Endodermal cell (in vitro differentiated cells): ENCODE measurements around the gene PELI2. TPM values are rescaled to one million over a fixed set of nuclear protein-coding genes. Genes with fewer than 3 reads are reported as not detected.

ENCODE experiments used
- DNase-seq: peaks from one replicate; pipeline ENCODE4 v3.0.0-alpha.2; 2017
- H3K27ac ChIP-seq: 2 replicates; pipeline ENCODE4 v1.5.1; 2013; ENCODE audit warnings: mild to moderate bottlenecking, low read depth, low read length, moderate library complexity
- H3K27me3 ChIP-seq: 2 replicates; pipeline ENCODE4 v1.6.1; 2013; ENCODE audit warnings: mild to moderate bottlenecking, low read length, moderate library complexity; ENCODE audit not compliant: insufficient read depth, control insufficient read depth, poor library complexity, severe bottlenecking
- H3K36me3 ChIP-seq: 2 replicates; pipeline ENCODE4 v1.7.0; 2013; ENCODE audit warnings: mild to moderate bottlenecking, low read length, moderate library complexity; ENCODE audit not compliant: control insufficient read depth, insufficient read depth
- H3K4me1 ChIP-seq: one replicate; pipeline ENCODE4 v1.7.0; 2013; ENCODE audit warnings: low read length; ENCODE audit not compliant: control insufficient read depth, insufficient read depth
- H3K4me3 ChIP-seq: 2 replicates; pipeline ENCODE4 v1.5.1; 2013; ENCODE audit warnings: mild to moderate bottlenecking, low read length, moderate library complexity
- H3K9ac ChIP-seq: 2 replicates; pipeline ENCODE4 v1.6.1; 2013; ENCODE audit warnings: mild to moderate bottlenecking, low read length, moderate library complexity; ENCODE audit not compliant: poor library complexity, severe bottlenecking; ENCODE audit errors: extremely low read depth
- H3K9me3 ChIP-seq: 2 replicates; pipeline ENCODE4 v1.6.1; 2013; ENCODE audit warnings: mild to moderate bottlenecking, low read length, moderate library complexity; ENCODE audit not compliant: control insufficient read depth
- H3K27ac Mint-ChIP-seq: 2 replicates; pipeline ENCODE4 v1.8.0; 2020; ENCODE audit warnings: mixed read lengths
- H3K27me3 Mint-ChIP-seq: 2 replicates; pipeline ENCODE4 v1.8.0; 2021; ENCODE audit warnings: mild to moderate bottlenecking, mixed read lengths; ENCODE audit not compliant: insufficient read depth
- H3K36me3 Mint-ChIP-seq: 2 replicates; pipeline ENCODE4 v1.8.0; 2020; ENCODE audit warnings: low read depth, mixed read lengths
- H3K4me1 Mint-ChIP-seq: 2 replicates; pipeline ENCODE4 v1.8.0; 2020; ENCODE audit warnings: mixed read lengths
- H3K4me3 Mint-ChIP-seq: 2 replicates; pipeline ENCODE4 v1.8.0; 2020; ENCODE audit warnings: mild to moderate bottlenecking, moderate library complexity, mixed read lengths
- H3K9me3 Mint-ChIP-seq: 2 replicates; pipeline ENCODE4 v1.8.0; 2020; ENCODE audit warnings: mild to moderate bottlenecking, mixed read lengths
- CTCF ChIP-seq: fragments of 200-600 bp; sonication (generic); conservative IDR thresholded peaks from 2 replicates; pipeline ENCODE4 v1.5.0; 2021; ENCODE audit warnings: antibody characterized with exemption, mild to moderate bottlenecking
- whole genome bisulfite sequencing, 2 experiments: methylation state at CpG; one replicate each; pipeline versions ENCODE4 v1.1.5 to v1.1.7; 2013; ENCODE audit warnings: missing lambda C conversion rate in 2 of 2, mixed read lengths in 1 of 2; ENCODE audit not compliant: insufficient coverage in 1 of 2, insufficient read length in 1 of 2; 5-methylcytosine and 5-hydroxymethylcytosine counted together
- total RNA-seq, 2 donors: library from RNA; stranded (reverse); fragmentation: NEBNext Ultra II Directional in 1 of 2; extraction: Animal tissue kit (Norgen Biotek cat#: 25700) in 1 of 2; gene quantifications; 2 replicates in 1 of 2; 3 replicates in 1 of 2; pipeline ENCODE4 v1.2.1, GENCODE V29; 2021

Gene PELI2
- total RNA-seq, 2 donors from 2014 or later = 5.9 to 8.1 TPM

DNA sequence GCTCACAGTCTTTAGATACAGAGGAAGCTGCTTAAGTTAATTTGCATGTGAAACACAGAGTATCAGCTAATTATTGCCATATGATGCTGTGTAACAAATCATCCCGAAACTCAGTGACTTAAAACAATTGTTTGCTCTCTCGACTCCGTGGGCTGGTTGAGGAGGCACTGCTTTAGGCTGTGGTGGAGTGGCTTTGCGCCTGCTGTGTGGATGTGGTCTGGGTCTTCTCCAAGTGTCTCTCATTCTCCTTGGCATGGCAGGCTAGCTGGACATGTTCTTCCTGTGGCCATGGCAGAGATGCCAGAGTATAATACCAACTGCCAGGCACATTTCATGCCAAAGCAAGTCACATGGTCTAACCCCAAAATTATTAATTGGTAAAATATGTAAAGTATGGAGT lies 40.9 kb downstream of the PELI2 start:
- no peak overlapping the region for H3K27ac ChIP-seq
- Mint-ChIP-seq H3K9me3 (peaks cover 12% of the 10 kb centered on the region), H3K36me3 (no peaks in the 10 kb centered on the region), H3K4me1 (peaks cover 10% of the 10 kb centered on the region), H3K4me3 (no peak overlapping the region), H3K27me3 (no peaks in the 10 kb centered on the region), H3K27ac (no peak overlapping the region)
- no peaks in the 10 kb centered on the region for H3K36me3 ChIP-seq
- no peak for DNase-seq
- WGBS, 2 experiments = 96 to 100% methylated on average over 2 to 4 of the region's 4 CpGs
- TF ChIP-seq CTCF = no peak
- no peaks in the 10 kb centered on the region for H3K4me1 ChIP-seq
- H3K9ac ChIP-seq = no peak overlapping the region
- H3K27me3 ChIP-seq = no peaks in the 10 kb centered on the region
- H3K4me3 ChIP-seq = no peak overlapping the region
- peaks cover 13% of the 10 kb centered on the region for H3K9me3 ChIP-seq

DNA sequence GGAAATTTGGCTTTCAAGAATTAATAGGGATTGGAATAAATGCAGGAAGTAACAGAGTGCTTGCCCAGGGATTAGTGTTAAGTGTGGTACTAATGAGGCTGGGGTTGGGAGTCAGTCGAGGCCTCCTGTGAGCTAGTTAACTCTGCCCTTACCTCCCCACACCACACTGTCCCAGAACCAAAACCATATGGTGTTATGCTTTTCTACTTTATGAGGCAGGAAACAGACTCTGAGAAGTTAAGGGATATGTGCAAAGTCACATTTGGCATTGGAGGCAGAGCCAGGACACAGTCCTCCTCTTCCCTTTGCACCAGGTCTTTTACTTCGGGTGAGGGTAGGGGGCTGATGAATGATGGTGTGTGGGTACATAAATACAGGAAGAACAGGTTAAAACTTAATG lies 41.9 kb downstream of the PELI2 start:
- Mint-ChIP-seq H3K9me3 (peaks cover 18% of the 10 kb centered on the region), H3K4me1 (peaks cover 10% of the 10 kb centered on the region), H3K27ac (no peak overlapping the region), H3K27me3 (no peaks in the 10 kb centered on the region), H3K36me3 (no peaks in the 10 kb centered on the region), H3K4me3 (no peak overlapping the region)
- TF ChIP-seq CTCF = no peak
- no peaks in the 10 kb centered on the region for H3K27me3 ChIP-seq
- no peaks in the 10 kb centered on the region for H3K4me1 ChIP-seq
- H3K9ac ChIP-seq = no peak overlapping the region
- no peak overlapping the region for H3K27ac ChIP-seq
- 88% methylated on average over 1 of the region's 2 CpGs; no CpG with 5 or more reads in 1 of the 2 experiments for WGBS, 2 experiments
- no peak overlapping the region for H3K4me3 ChIP-seq
- no peaks in the 10 kb centered on the region for H3K36me3 ChIP-seq
- no peak for DNase-seq
- H3K9me3 ChIP-seq = peaks cover 21% of the 10 kb centered on the region

GRCh38 chr14:56161658-56162057 lies 43.4 kb downstream of the PELI2 start:
- H3K27me3 ChIP-seq = no peaks in the 10 kb centered on the region
- H3K4me3 ChIP-seq = no peak overlapping the region
- no peaks in the 10 kb centered on the region for H3K4me1 ChIP-seq
- H3K27ac ChIP-seq = no peak overlapping the region
- H3K36me3 Mint-ChIP-seq = no peaks in the 10 kb centered on the region
- H3K36me3 ChIP-seq = no peaks in the 10 kb centered on the region
- H3K9me3 Mint-ChIP-seq = peaks cover 31% of the 10 kb centered on the region
- peaks cover 37% of the 10 kb centered on the region for H3K9me3 ChIP-seq
- WGBS, 2 experiments = no CpG with 5 or more reads among the region's 1 CpG
- no peak for DNase-seq
- H3K4me3 Mint-ChIP-seq = no peak overlapping the region
- no peak for TF ChIP-seq CTCF
- H3K9ac ChIP-seq = no peak overlapping the region
- H3K27ac Mint-ChIP-seq = no peak overlapping the region
- H3K4me1 Mint-ChIP-seq = peaks cover 10% of the 10 kb centered on the region
- no peaks in the 10 kb centered on the region for H3K27me3 Mint-ChIP-seq
